HL-60 (cell line): Measurements from ENCODE around the gene TNNI2.

Experiments used
- POLR2AphosphoS5 ChIP-seq: IDR thresholded peaks from 2 replicates; pipeline ENCODE4 v1.6.1; 2012; ENCODE audit warnings: low read depth
- REST ChIP-seq: IDR thresholded peaks from 2 replicates; pipeline ENCODE4 v1.6.1; 2012; ENCODE audit warnings: low read depth; ENCODE audit not compliant: insufficient replicate concordance
- SPI1 ChIP-seq: IDR thresholded peaks from 2 replicates; pipeline ENCODE4 v1.6.1; 2012; ENCODE audit warnings: low read depth, mild to moderate bottlenecking, borderline replicate concordance
- TF ChIP-seq, protein P1 (sequence below): IDR thresholded peaks from one replicate; pipeline ENCODE4 v1.5.1; 2011; ENCODE audit warnings: low read length, control low read depth, inconsistent platforms; ENCODE audit not compliant: insufficient read depth

DNA sequence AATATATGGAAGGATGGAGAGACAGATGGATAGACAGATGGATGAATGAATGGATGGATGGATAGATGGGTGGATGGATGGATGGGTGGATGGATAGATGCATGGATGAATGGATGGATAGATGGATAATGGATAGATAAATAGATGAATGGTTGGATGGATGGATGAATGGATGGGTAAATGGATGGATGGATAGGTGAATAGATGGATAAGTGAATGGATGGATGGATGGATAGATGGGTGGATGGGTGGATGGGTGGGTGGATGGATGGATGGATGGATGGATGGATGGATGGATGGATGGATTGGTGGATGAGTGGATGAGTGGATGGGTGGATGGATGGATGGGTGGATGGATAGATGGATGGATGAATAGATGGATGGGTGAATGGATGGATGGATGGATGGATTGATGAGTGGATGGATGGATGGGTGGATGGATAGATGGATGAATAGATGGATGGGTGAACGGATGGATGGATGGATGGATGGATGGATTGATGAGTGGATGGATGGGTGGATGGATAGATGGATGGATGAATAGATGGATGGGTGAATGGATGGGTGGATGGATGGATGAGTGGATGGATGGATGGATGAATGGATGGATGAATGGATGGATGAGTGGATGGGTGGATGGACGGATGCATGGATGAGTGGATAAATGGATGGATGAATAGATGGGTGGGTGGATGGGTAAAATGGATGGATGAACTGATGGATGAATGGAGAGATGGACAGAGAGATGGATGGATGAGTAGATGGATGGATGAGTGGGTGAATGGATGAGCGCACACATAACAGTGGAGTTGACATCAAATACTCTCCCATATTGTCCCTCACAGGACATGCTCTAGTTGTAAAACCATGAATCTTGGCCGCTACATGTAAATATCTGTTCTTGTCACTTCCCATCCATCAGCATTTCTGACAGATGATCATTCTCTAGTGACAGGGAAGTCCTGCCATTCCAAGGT lies 22.9 kb downstream of the TNNI2 start:
- TF ChIP-seq, protein P1, sequence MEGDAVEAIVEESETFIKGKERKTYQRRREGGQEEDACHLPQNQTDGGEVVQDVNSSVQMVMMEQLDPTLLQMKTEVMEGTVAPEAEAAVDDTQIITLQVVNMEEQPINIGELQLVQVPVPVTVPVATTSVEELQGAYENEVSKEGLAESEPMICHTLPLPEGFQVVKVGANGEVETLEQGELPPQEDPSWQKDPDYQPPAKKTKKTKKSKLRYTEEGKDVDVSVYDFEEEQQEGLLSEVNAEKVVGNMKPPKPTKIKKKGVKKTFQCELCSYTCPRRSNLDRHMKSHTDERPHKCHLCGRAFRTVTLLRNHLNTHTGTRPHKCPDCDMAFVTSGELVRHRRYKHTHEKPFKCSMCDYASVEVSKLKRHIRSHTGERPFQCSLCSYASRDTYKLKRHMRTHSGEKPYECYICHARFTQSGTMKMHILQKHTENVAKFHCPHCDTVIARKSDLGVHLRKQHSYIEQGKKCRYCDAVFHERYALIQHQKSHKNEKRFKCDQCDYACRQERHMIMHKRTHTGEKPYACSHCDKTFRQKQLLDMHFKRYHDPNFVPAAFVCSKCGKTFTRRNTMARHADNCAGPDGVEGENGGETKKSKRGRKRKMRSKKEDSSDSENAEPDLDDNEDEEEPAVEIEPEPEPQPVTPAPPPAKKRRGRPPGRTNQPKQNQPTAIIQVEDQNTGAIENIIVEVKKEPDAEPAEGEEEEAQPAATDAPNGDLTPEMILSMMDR = no peak
- TF ChIP-seq POLR2AphosphoS5 (no peak), SPI1 (no peak), REST (no peak)
